Stimulated activated effector memory CD8-positive, alpha-beta T cell treated with anti-CD3 and anti-CD28 coated beads, Interleukin-12 subunit alpha, Interleukin-12 subunit beta, amount 100 ng/mL, for 72 hours (primary cell): ENCODE measurements around the gene DIP2A.
"Not testable (repeated sequence)": the region's sequence is repeated elsewhere in the genome, so short reads cannot be mapped to it uniquely, and the experiment has no call there.

Source experiments
- ATAC-seq: fragments of 150-1000 bp; cut with Tn5 transposase; 2 replicates; pipeline ENCODE4 v1.10.0; 2021
- DNase-seq, 2 donors: peaks; one replicate each; pipeline ENCODE4 v3.0.0; 2021 to 2022; ENCODE audit warnings: low spot score in 2 of 2
- H3K27ac Mint-ChIP-seq: one replicate; pipeline ENCODE4 v1.8.0; 2022; ENCODE audit warnings: mild to moderate bottlenecking, mixed read lengths
- H3K36me3 Mint-ChIP-seq: one replicate; pipeline ENCODE4 v1.8.0; 2022; ENCODE audit warnings: mild to moderate bottlenecking, mixed read lengths
- H3K4me1 Mint-ChIP-seq: one replicate; pipeline ENCODE4 v1.8.0; 2022; ENCODE audit warnings: mixed read lengths
- H3K4me3 Mint-ChIP-seq: one replicate; pipeline ENCODE4 v1.8.0; 2022; ENCODE audit warnings: mild to moderate bottlenecking, mixed read lengths
- H3K9me3 Mint-ChIP-seq: one replicate; pipeline ENCODE4 v1.8.0; 2022; ENCODE audit warnings: mixed read lengths

DIP2A gene

GRCh38 chr21:46569081-46569480 is 110.4 kb downstream of the DIP2A start:
- H3K4me3 Mint-ChIP-seq: no peak overlapping the region
- H3K4me1 Mint-ChIP-seq: no peaks in the 10 kb centered on the region
- DNase-seq: no peak
- ATAC-seq: no peak
- H3K27ac Mint-ChIP-seq: peak overlapping the region; percentile 50
- peaks cover 62% of the 10 kb centered on the region for H3K36me3 Mint-ChIP-seq
- H3K9me3 Mint-ChIP-seq: peaks cover 3% of the 10 kb centered on the region

- peaks cover 3% of the 10 kb centered on the region for H3K9me3 Mint-ChIP-seq
- no peak overlapping the region for H3K4me3 Mint-ChIP-seq
- DNase-seq (no peak), ATAC-seq (no peak)
- H3K27ac Mint-ChIP-seq: no peak overlapping the region
- H3K4me1 Mint-ChIP-seq: no peaks in the 10 kb centered on the region
- H3K36me3 Mint-ChIP-seq: peaks cover 55% of the 10 kb centered on the region
Observed at GRCh38 chr21:46570119-46570518, 111.4 kb downstream of the DIP2A start.

DNA sequence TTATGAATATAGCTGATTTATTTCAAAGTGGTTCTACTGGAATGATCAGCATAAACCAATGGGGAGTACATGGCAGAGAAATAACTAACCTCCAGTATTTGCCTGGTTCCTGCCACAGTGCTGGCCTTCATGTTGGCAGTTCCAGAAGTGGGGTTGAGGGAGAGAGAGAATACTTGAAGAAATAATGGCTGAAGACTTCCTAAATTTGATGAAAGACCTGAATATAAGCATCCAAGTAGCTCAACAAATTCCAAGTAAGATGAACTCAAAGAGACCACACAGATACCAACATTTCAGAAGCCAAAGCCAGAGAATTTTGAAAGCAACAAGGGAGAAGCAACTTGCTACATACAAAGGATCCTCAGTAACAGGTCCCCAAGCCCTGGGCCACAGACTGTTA is 111.9 kb downstream of the DIP2A start:
- Mint-ChIP-seq H3K4me3 (no peak overlapping the region), H3K4me1 (no peaks in the 10 kb centered on the region), H3K36me3 (peaks cover 49% of the 10 kb centered on the region), H3K9me3 (peaks cover 3% of the 10 kb centered on the region), H3K27ac (no peak overlapping the region)
- no peak for ATAC-seq
- no peak for DNase-seq

GRCh38 chr21:46572850-46573249 is 114.2 kb downstream of the DIP2A start:
- Mint-ChIP-seq H3K9me3 (peaks cover 3% of the 10 kb centered on the region), H3K4me3 (no peak overlapping the region), H3K36me3 (peaks cover 32% of the 10 kb centered on the region), H3K4me1 (no peaks in the 10 kb centered on the region), H3K27ac (no peak overlapping the region)
- DNase-seq: no peak
- ATAC-seq: no peak

DNA sequence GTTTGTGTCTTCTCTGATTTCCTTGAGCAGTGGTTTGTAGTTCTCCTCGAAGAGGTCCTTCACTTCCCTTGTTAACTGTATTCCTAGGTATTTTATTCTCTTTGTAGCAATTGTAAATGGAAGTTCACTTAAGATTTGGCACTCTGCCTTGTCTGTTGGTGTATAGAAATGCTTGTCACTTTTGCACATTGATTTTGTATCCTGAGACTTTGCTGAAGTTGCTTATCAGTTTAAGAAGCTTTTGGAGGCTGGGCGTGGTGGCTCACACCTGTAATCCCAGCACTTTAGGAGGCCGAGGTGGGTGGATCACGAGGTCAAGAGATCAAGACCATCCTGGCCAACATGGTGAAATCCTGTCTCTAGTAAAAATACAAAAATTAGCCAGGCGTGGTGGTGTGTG is 119.1 kb downstream of the DIP2A start:
- not testable (repeated sequence) for H3K4me3 Mint-ChIP-seq, H3K4me1 Mint-ChIP-seq, ATAC-seq, DNase-seq, H3K27ac Mint-ChIP-seq, H3K36me3 Mint-ChIP-seq
- peaks cover 21% of the 10 kb centered on the region for H3K9me3 Mint-ChIP-seq

DNA sequence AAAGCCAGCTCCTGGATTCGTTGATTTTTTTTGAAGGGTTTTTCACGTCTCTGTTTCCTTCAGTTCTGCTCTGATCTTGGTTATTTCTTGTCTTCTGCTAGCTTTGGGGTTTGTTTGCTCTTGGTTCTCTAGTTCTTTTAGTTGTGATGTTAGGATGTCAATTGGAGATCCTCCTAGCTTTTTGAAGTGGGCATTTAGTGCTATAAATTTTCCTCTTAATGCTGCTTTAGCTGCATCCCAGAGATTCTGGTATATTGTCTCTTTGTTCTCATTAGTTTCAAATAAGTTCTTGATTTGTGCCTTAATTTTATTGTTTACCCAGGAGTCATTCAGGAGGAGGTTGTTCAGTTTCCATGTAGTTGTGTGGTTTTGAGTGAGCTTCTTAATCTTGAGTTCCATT is 120.7 kb downstream of the DIP2A start:
- not testable (repeated sequence) for H3K4me3 Mint-ChIP-seq, H3K27ac Mint-ChIP-seq, H3K36me3 Mint-ChIP-seq, DNase-seq, ATAC-seq, H3K4me1 Mint-ChIP-seq
- H3K9me3 Mint-ChIP-seq: peaks cover 23% of the 10 kb centered on the region

- H3K27ac Mint-ChIP-seq: no peak overlapping the region
- H3K9me3 Mint-ChIP-seq: peaks cover 33% of the 10 kb centered on the region
- no peaks in the 10 kb centered on the region for H3K4me1 Mint-ChIP-seq
- no peak for ATAC-seq
- DNase-seq: no peak
- H3K4me3 Mint-ChIP-seq: no peak overlapping the region
- H3K36me3 Mint-ChIP-seq: peaks cover 6% of the 10 kb centered on the region
Observed at GRCh38 chr21:46581780-46582307, 123.2 kb downstream of the DIP2A start.

GRCh38 chr21:46585191-46585953 is 126.7 kb downstream of the DIP2A start:
- peaks cover 6% of the 10 kb centered on the region for H3K4me1 Mint-ChIP-seq
- H3K4me3 Mint-ChIP-seq: no peak overlapping the region
- peaks cover 25% of the 10 kb centered on the region for H3K9me3 Mint-ChIP-seq
- H3K27ac Mint-ChIP-seq: no peak overlapping the region
- H3K36me3 Mint-ChIP-seq: peaks cover under 1% of the 10 kb centered on the region
- DNase-seq (no peak), ATAC-seq (no peak)

- no peaks in the 10 kb centered on the region for H3K4me1 Mint-ChIP-seq
- H3K27ac Mint-ChIP-seq: no peak overlapping the region
- H3K36me3 Mint-ChIP-seq: no peaks in the 10 kb centered on the region
- H3K4me3 Mint-ChIP-seq: no peak overlapping the region
- peaks cover 11% of the 10 kb centered on the region for H3K9me3 Mint-ChIP-seq
- no peak for ATAC-seq
- DNase-seq: no peak
Observed at GRCh38 chr21:46594276-46594675, 135.6 kb downstream of the DIP2A start.

GRCh38 chr21:46596201-46596600 is 137.5 kb downstream of the DIP2A start:
- ATAC-seq: no peak
- no peaks in the 10 kb centered on the region for H3K36me3 Mint-ChIP-seq
- H3K9me3 Mint-ChIP-seq: peaks cover 7% of the 10 kb centered on the region
- no peak for DNase-seq
- no peak overlapping the region for H3K27ac Mint-ChIP-seq
- no peaks in the 10 kb centered on the region for H3K4me1 Mint-ChIP-seq
- no peak overlapping the region for H3K4me3 Mint-ChIP-seq

- no peak for ATAC-seq
- H3K4me1 Mint-ChIP-seq: no peaks in the 10 kb centered on the region
- no peak for DNase-seq
- H3K36me3 Mint-ChIP-seq: no peaks in the 10 kb centered on the region
- H3K4me3 Mint-ChIP-seq: no peak overlapping the region
- H3K9me3 Mint-ChIP-seq: peaks cover 4% of the 10 kb centered on the region
- no peak overlapping the region for H3K27ac Mint-ChIP-seq
Observed at GRCh38 chr21:46597031-46597430, 138.3 kb downstream of the DIP2A start.

DNA sequence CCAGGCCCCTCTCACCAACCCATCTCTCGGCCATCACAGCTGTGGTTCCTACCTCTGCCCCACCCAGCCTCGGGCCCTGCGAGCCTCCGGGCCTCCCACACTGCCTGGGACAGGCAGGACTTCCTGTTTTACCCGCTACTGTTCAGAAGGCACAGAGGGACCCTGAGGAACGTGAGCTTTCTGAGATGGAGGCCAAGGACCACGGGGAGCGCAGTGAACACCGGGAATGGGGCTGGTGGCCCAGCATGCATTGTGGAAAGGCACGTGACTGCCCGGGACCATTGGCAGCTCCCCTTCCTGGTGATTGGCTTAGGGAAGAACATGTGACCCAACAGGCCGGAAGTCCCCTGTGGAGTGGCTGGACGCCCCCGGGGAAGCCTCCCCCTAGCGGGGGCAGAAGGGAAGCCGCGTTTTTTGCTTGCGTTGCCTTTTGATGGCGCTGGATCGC is 139.2 kb downstream of the DIP2A start:
- Mint-ChIP-seq H3K36me3 (no peaks in the 10 kb centered on the region), H3K4me1 (no peaks in the 10 kb centered on the region), H3K27ac (no peak overlapping the region), H3K4me3 (no peak overlapping the region), H3K9me3 (peaks cover 4% of the 10 kb centered on the region)
- DNase-seq (no peak), ATAC-seq (no peak)

DNA sequence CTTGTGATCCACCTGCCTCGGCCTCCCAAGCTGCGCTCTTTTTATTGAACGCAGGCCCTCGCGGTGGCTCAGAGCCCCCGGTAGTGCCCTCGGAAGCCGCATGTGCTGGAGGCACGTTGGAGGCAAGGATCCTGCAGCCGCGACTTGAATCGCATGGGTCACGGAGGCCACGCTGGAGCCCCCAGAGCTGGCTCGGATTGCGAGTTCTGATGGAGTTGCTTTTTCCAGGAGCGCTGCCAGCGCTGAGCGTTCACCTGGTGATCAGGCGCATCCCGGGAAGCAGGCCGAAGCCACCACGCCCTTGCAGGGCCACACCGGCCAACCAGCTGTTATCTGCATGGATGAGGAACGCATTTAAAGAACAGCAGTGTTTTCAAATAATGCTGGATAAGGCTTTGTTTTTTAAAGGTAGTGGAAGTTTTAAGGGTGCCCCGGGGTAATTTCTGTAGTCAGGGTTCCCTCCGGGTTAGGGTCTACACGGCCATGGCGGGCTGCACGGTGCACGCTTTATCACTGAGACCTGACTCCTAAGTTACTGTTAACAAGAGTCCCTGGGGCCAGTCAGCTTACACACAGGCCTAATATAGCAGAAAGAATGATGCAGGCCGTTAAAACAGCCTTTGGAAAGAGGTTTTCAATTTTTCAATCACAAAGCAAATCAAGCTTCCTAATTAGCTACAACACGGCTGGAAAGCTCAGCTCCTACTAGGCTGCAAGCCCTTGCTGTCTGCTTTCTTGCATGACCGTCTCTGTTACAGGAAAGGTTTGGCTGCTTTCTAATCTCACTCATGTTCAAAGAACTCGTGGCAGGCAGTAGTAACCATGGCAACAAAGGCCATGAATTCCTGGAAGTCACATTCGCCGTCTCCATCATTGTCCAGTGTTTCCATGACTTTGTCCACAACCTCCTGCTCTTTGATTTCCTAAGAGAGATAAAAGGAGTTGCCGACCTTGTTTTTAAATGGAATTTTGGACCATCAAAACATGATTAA is 140.2 kb downstream of the DIP2A start:
- Mint-ChIP-seq H3K9me3 (peaks cover under 1% of the 10 kb centered on the region), H3K36me3 (no peaks in the 10 kb centered on the region), H3K4me1 (no peaks in the 10 kb centered on the region), H3K4me3 (no peak overlapping the region), H3K27ac (peak overlapping the region; percentile 15)
- ATAC-seq (no peak), DNase-seq (no peak)

DNA sequence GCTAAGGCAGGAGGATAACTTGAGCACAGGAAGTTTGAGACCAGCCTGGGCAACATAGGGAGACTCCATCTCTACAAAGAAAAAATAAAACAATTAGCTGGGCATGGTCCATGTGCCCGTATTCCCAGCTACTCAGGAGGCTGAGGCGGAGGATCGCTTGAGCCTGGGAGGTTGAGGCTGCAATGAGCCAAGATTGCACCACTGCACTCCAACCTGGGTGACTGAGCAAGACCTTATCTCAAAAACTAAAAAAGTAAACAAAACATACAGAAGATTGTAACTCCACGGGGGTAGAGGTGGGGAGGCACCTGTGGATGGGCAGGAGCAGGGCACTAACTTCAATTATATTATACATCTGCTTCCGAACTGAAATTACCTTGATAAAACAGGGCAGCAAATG is 141.6 kb downstream of the DIP2A start:
- peak overlapping the region; percentile 15 for H3K27ac Mint-ChIP-seq
- peaks cover 8% of the 10 kb centered on the region for H3K4me1 Mint-ChIP-seq
- DNase-seq (no peak), ATAC-seq (no peak)
- H3K4me3 Mint-ChIP-seq: no peak overlapping the region
- no peaks in the 10 kb centered on the region for H3K36me3 Mint-ChIP-seq
- H3K9me3 Mint-ChIP-seq: no peaks in the 10 kb centered on the region

GRCh38 chr21:46600978-46601377 is 142.3 kb downstream of the DIP2A start:
- Mint-ChIP-seq H3K9me3 (no peaks in the 10 kb centered on the region), H3K4me1 (peaks cover 14% of the 10 kb centered on the region), H3K4me3 (no peak overlapping the region), H3K36me3 (no peaks in the 10 kb centered on the region), H3K27ac (no peak overlapping the region)
- DNase-seq: no peak
- ATAC-seq: no peak
